COLO668 (cell line): Measurements from ENCODE around the gene CHRDL1.

Experiments used
- DNase-seq: peaks from one replicate; lab custom pipeline; 2025; ENCODE audit not compliant: unreplicated experiment; lab: John Stamatoyannopoulos, UW

Gene CHRDL1

DNA sequence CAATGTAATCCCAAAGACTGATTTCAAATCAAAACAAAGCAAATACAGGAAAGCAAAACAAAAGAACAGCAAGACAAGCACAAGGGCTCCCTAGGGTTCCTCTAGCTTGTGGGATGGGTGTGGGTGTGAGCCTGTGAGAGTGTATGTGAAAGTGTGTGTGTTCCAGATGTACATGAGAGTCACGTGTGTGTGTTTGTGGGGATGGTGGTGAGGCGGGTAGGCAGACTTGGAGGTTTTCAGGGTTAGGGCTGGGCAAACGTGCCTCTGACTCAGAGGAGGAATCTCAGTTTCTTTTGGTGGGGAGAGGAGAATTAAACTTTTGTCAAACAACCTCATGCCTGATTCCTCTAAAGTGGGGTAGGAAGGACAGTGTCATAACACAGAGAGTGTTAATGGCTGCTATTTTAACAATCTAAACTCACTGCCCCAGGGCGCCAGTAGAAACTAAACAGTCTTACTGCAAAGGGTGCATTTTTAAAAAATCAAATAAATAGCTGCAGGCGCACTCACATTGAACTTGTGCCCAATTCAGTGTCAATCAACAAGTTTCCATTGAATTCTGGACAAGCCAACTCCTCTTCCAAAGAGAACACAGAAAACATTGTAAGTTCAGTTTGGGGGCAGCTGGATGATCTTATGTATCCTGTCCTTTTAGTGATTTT is 51.8 kb downstream of the CHRDL1 start:
- no peak for DNase-seq

DNA sequence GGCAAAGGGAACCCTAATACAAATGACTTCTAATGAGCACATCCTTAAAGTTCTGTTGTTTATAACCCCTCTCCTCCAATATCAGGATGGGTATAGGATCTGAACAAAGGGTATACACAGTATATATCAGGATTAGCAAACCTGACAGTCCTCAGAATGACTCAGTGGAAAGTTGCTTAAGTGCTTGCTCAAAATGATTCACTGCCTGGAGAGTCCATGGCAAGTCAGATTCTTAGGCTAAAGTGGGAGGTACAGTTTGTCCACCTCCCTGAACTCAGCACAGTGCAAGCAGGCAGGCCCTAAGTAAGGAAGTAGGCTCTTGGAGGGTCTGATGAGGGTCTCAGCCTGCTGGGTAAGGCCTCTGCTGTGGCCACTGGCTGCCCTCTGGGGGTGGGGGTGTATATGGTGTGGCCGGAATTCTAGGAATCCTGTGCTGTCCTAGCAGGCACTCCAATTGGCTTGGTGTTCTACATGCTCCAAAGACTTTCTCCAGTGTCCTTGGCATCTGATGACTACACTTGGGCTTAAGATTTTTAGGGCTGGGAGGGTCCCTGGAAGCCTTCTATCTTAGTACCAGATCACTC is 54.3 kb downstream of the CHRDL1 start:
- DNase-seq = no peak

GRCh38 chrX:110734894-110735541 is 60.6 kb downstream of the CHRDL1 start:
- no peak for DNase-seq

GRCh38 chrX:110734271-110734670 is 61.3 kb downstream of the CHRDL1 start:
- no peak for DNase-seq

GRCh38 chrX:110733166-110733565 is 62.5 kb downstream of the CHRDL1 start:
- no peak for DNase-seq

DNA sequence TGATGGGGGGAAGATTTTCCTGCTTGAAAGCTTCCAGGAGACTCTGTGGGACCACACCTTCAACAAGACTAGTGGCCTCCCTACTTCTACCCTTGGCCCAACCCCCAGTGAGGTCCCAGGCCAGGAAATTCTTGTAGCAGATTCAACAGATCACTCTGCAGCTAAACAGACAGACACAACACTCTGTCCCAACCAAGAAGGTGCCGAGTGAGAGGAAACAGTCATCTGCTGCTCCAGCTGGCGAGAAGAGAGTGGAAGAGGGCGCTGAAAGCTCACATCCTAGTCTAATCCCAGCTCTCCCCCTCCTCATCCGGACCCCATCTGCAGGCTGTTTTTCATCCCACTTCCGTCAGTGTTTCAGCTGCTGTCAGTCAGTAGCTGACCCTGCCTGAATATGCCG is 63.4 kb downstream of the CHRDL1 start:
- no peak for DNase-seq

GRCh38 chrX:110723844-110724243 is 71.8 kb downstream of the CHRDL1 start:
- no peak for DNase-seq

GRCh38 chrX:110722135-110722534 is 73.5 kb downstream of the CHRDL1 start:
- no peak for DNase-seq

GRCh38 chrX:110713666-110714065 is 82.0 kb downstream of the CHRDL1 start:
- DNase-seq = no peak

- no peak for DNase-seq
Measured at GRCh38 chrX:110706446-110706845, 89.2 kb downstream of the CHRDL1 start.

- DNase-seq = no peak
Measured at GRCh38 chrX:110703641-110704040, 92.0 kb downstream of the CHRDL1 start.

DNA sequence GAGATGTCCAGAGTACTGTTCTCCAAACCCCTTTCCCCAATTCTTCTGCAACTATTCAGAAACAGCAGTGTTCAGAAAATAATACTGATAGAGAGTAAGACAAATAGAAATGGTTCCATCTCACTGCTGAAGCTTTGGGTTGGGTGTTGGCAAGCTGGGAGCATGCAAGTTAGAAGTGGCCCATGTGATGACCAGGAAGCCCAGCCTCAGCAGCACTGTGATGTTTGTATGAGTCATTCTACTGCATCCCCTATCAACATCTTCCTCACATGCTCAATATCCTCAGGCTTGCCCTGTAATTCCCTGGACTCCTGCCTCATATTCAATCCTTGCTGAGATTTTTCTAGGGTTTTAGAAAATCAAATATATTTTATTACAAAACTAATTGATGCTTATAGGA is 96.5 kb downstream of the CHRDL1 start:
- no peak for DNase-seq

DNA sequence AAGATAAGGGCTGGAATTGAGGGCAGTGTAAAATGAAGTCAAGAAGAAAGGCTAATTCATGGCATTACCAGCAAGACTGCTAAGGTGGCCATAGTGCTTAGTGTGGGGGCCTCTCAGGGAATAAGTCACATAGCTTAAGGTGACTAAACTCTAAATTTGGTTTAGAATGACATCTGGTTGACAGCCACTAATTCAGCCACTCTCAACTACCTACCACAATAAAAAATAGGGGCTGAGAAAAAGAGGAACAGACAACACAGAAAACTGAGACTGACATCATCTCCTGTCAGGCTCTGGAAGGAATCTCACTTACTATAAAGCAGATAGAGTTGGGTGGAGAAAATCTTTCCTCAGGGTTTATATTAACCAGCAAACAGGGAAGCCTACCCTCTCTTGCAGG is 96.9 kb downstream of the CHRDL1 start:
- no peak for DNase-seq

- DNase-seq = no peak
Measured at GRCh38 chrX:110692866-110693265, 102.8 kb downstream of the CHRDL1 start.

GRCh38 chrX:110691446-110691845 is 104.2 kb downstream of the CHRDL1 start:
- no peak for DNase-seq

DNA sequence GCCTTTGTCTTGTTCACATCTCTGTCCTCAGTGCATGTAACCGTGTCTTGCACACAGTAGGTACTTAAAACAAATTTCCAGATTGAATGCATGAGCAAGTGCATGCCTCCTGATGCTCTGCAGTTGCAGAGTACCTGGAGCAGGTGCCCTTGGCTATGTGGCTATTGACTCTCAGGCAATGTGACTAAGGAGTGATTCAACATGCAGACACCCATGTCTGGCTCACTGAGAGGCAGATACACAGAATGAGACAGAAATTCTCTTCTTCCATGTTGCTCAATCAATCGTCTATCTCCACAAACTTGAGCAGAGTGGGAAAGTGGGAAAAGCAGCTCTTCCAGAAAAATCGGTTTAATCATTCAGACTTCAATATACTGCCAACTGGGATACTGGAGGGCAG is 111.0 kb downstream of the CHRDL1 start:
- no peak for DNase-seq

GRCh38 chrX:110683925-110684324 is 111.7 kb downstream of the CHRDL1 start:
- DNase-seq = no peak

DNA sequence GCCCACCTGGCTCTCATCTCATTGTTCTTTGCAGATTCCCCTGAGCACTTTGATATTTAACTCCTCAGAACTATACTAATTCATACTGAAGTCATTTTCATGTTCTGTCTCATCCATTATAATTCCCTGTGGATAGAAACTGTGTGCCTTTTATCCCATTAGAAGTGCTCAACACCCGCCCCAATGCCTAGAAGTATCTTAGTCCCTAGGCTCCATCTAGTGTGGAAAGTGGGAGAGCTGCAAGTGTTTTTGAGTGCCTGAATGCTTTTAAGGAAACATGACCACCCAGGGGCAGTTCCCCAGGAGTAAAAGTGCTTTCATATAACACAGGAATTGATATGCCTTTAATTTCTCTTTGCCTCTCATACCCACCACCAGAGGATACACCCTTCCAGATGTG is 117.0 kb downstream of the CHRDL1 start:
- no peak for DNase-seq

DNA sequence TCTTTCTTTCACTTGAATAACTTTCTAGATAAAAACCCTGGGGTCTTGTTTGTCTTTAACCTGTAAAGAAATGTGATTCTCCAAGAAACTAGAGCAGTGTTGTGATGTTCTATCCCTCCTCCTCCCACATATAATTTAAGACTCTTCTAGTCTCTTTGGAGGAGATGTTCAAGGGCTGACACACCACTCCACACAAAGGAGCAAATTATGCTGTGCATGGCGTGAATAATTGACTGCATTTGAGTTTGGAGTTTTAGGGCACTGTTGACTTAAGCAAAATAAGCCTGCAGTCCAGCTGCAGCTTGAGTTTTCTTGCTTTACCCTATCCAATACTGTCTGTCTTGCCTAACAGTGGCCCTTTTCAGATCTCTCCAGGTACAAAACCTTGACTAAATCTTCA is 119.7 kb downstream of the CHRDL1 start:
- no peak for DNase-seq

DNA sequence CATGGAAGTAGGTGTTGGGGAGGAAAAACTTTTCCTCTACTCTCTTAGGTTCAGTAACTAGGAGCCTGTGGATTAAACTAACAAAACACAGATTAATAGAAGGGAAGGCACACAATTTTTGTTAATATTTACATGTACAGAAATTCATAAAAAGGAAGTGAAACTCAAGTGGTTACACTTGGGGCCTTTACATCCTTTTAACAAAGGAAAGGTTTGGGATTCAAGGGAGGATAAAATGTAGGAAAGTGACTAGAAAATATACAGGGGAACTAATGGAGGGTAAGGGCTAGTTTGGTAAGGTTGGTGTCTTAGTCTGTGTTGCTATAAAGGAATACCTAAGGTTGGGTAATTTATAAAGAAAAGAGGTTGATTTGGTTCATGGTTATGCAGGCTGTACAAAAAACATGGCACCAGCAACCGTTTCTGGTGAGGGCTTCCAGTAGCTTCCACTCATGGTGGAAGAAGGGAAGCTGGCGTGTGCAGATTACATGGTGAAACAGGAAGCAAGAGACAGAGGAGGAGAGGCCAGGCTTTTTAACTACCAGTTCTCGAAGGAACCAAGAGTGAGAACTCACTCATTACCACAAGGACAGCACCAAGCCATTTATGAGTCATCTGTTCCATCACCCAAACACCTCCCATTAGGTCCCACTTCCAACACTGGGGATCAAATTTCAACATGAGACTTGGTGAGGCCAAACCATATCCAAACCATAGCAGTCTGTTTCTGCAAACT is 124.4 kb downstream of the CHRDL1 start:
- DNase-seq = no peak

DNA sequence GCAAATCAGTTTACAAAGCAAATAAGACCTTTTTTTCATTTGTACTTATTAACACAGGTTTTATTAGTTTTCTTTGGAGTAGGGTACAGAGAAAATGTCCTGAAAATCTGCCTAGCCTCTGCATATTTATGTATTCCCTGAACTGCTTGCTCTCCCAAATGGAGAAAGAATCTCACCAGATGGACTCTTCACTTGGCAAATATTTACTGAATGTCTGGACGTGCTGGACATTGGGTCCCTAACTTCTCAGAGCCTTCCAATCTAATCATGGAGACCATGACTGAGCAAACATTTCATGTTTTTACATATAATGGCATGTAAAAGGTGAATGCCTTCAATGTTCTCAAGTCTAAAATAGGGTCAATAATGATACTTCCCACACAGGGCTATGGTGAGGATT is 126.0 kb downstream of the CHRDL1 start:
- no peak for DNase-seq

- no peak for DNase-seq
Measured at GRCh38 chrX:110667706-110668105, 127.9 kb downstream of the CHRDL1 start.
